ENCODE measurements around the gene CCDC182. TPM values are rescaled to one million over a fixed set of nuclear protein-coding genes. Genes with fewer than 3 reads are reported as not detected.

CCDC182 gene
- total RNA-seq, 3 donors from 2014 or later, result not detected

DNA sequence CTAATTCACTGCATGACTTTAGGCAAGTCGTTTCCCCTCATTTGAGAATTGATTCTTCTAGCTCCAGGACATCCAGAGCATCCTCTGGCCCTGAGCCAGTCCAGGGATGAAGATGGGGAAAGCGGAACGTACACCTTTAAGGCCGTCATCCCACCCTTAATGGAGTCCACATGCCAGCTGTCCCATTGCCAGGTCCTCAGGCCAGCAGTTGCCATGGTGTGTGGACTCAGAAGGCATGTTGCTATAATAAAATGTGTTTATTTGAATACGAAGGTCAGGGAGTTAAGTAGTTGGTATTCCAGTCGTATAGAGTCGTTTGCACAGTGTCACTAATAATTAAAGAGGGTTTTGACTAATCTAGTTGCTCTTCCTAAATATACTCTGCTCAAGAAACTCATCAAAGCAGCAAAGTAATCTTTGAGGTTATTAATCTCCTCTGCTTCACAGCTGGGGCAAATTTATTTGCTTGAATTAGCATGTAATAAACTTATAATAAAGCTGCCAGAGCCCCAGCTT lies 30.4 kb downstream of the CCDC182 start:
- no peaks in the 10 kb centered on the region for H3K36me3 ChIP-seq
- H3K4me1 ChIP-seq, result no peaks in the 10 kb centered on the region
- no peak for DNase-seq (ENCODE audit: low spot score in 2 of 2)
- no peaks in the 10 kb centered on the region for H3K9me3 ChIP-seq
- peaks cover 0 to 5% of the 10 kb centered on the region in 2 donors for H3K27me3 ChIP-seq
- no peak overlapping the region for H3K4me3 ChIP-seq
- H3K27ac ChIP-seq, result no peak overlapping the region
- intact Hi-C loops (cut with DNase I; ENCODE audit: low total_unique reads), result no loop called here
- TF ChIP-seq POLR2AphosphoS5 (IDR thresholded peaks at IDR 0.05) (no peak), POLR2A (IDR thresholded peaks at IDR 0.05) (no peak)
- TF ChIP-seq, protein P1, sequence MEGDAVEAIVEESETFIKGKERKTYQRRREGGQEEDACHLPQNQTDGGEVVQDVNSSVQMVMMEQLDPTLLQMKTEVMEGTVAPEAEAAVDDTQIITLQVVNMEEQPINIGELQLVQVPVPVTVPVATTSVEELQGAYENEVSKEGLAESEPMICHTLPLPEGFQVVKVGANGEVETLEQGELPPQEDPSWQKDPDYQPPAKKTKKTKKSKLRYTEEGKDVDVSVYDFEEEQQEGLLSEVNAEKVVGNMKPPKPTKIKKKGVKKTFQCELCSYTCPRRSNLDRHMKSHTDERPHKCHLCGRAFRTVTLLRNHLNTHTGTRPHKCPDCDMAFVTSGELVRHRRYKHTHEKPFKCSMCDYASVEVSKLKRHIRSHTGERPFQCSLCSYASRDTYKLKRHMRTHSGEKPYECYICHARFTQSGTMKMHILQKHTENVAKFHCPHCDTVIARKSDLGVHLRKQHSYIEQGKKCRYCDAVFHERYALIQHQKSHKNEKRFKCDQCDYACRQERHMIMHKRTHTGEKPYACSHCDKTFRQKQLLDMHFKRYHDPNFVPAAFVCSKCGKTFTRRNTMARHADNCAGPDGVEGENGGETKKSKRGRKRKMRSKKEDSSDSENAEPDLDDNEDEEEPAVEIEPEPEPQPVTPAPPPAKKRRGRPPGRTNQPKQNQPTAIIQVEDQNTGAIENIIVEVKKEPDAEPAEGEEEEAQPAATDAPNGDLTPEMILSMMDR (IDR thresholded peaks at IDR 0.05), result no peak

DNA sequence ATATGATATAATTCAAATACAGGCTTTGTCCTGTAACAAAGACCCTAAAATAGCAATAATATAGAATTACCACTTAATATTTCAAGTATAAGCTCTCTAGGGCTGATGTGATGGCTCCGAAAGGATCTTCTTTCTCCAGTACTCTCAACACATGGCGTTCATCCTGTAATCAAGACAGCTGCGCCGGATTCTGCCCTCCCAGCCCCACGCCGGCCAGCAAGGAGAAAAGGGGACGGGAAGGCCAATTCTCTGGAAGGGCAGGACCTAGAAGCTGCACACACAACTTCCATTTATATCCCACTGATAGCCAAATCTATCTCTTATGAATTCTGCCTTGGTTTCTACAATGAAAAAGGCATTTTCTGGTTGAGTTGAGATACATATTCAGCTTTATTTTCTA lies 32.0 kb downstream of the CCDC182 start:
- TF ChIP-seq POLR2A (IDR thresholded peaks at IDR 0.05) (no peak), POLR2AphosphoS5 (IDR thresholded peaks at IDR 0.05) (no peak)
- TF ChIP-seq, protein P1 (IDR thresholded peaks at IDR 0.05), result no peak

DNA sequence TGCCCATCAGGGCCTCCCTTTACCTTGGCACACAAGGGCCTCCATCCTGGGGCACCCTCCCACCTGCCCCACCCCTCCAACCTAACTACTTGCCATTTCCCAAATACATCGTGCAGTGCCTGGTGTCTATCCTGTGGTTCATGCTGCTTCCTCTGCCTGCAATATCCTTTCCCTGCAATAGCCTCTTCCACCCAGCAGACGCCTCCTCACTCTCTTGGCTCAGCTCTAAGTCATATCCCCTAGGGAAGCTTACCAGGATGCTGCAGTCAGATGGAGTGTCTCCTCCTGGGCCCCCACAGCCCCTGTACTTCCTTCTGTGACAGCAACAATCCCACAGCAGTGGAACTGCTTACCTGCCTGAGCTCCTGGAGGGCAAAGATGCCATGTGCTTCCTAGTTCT lies 36.7 kb downstream of the CCDC182 start:
- no peaks in the 10 kb centered on the region for H3K27me3 ChIP-seq
- DNase-seq (ENCODE audit: low spot score in 2 of 2), result no peak
- H3K36me3 ChIP-seq, result no peaks in the 10 kb centered on the region
- H3K4me1 ChIP-seq, result no peaks in the 10 kb centered on the region
- H3K4me3 ChIP-seq, result no peak overlapping the region
- intact Hi-C loops (cut with DNase I; ENCODE audit: low total_unique reads), result no loop called here
- H3K9me3 ChIP-seq, result no peaks in the 10 kb centered on the region
- no peak overlapping the region for H3K27ac ChIP-seq
- TF ChIP-seq, protein P1 (IDR thresholded peaks at IDR 0.05), result no peak
- no peak for TF ChIP-seq POLR2A (IDR thresholded peaks at IDR 0.05)
- no peak for TF ChIP-seq POLR2AphosphoS5 (IDR thresholded peaks at IDR 0.05)

More for the DNA sequence above, 32.0 kb downstream of the CCDC182 start:
- intact Hi-C loops (cut with DNase I; ENCODE audit: low total_unique reads), result no loop called here
- H3K4me1 ChIP-seq, result no peaks in the 10 kb centered on the region
- no peaks in the 10 kb centered on the region for H3K9me3 ChIP-seq
- H3K4me3 ChIP-seq, result no peak overlapping the region
- no peak overlapping the region for H3K27ac ChIP-seq
- no peak for DNase-seq (ENCODE audit: low spot score in 2 of 2)
- no peaks in the 10 kb centered on the region for H3K36me3 ChIP-seq
- peaks cover 0 to 5% of the 10 kb centered on the region in 2 donors for H3K27me3 ChIP-seq

DNA sequence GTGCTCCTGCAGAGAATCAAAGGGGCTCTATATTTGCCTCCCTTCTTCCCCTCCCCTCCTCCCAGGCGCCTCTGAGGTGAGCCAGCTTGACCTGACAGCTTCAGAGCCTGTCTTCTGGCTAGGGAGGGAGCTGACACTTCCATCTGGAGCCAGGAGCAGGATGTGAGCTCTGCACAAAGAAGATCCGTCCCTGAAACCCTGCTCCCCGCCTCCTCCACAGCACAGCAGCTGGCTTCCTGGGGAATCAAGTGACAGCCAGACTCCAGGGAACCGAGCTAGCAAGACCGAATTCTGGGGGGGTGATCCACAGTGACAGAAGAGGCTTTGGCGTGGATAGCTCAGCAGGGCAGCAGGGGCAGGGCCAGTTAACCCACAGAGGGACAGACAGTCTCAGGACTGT lies 37.2 kb downstream of the CCDC182 start:
- Histone ChIP-seq H3K9me3 (no peaks in the 10 kb centered on the region), H3K4me3 (no peak overlapping the region), H3K27me3 (no peaks in the 10 kb centered on the region), H3K4me1 (no peaks in the 10 kb centered on the region), H3K27ac (no peak overlapping the region), H3K36me3 (no peaks in the 10 kb centered on the region)
- no peak for TF ChIP-seq POLR2A (IDR thresholded peaks at IDR 0.05)
- TF ChIP-seq POLR2AphosphoS5 (IDR thresholded peaks at IDR 0.05), result no peak
- TF ChIP-seq, protein P1 (IDR thresholded peaks at IDR 0.05), result no peak
- DNase-seq (ENCODE audit: low spot score in 2 of 2), result no peak
- intact Hi-C loops (cut with DNase I; ENCODE audit: low total_unique reads), result no loop called here

DNA sequence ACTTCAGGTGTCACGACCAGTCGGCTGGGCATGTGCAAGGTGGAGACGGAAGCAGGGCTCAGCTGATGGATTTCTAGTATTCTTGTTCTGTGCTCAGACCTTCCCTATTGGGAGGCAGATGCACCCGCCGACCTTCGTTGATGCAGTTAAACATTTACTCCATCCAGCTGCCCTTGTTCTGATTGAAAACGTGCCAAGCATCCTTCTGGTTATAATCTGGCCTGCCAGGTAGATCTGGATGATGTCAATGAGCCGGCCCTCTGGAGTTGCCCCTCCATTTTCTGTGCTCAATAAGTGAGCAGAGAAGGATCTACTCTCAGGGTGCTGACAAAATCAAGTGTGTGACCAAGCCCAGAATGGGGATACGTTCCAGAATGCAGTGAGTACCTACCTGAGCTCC lies 38.3 kb downstream of the CCDC182 start:
- no peak for DNase-seq (ENCODE audit: low spot score in 2 of 2)
- Histone ChIP-seq H3K27ac (no peak overlapping the region), H3K27me3 (no peaks in the 10 kb centered on the region), H3K9me3 (no peaks in the 10 kb centered on the region), H3K4me1 (no peaks in the 10 kb centered on the region), H3K36me3 (no peaks in the 10 kb centered on the region), H3K4me3 (no peak overlapping the region)
- TF ChIP-seq, protein P1 (IDR thresholded peaks at IDR 0.05), result no peak
- no peak for TF ChIP-seq POLR2AphosphoS5 (IDR thresholded peaks at IDR 0.05)
- intact Hi-C loops (cut with DNase I; ENCODE audit: low total_unique reads), result no loop called here
